Activated CD4-positive, CD25-positive, alpha-beta regulatory T cell treated with anti-CD3 and anti-CD28 coated beads, Interleukin-2, amount 50 U/mL, for 72 hours (primary cell): ENCODE measurements around the gene TMEM50A.
"Not testable (repeated sequence)": the region's sequence is repeated elsewhere in the genome, so short reads cannot be mapped to it uniquely, and the experiment has no call there.

Experiments used
- DNase-seq: peaks from one replicate; pipeline ENCODE4 v3.0.0; 2021

Gene TMEM50A

DNA sequence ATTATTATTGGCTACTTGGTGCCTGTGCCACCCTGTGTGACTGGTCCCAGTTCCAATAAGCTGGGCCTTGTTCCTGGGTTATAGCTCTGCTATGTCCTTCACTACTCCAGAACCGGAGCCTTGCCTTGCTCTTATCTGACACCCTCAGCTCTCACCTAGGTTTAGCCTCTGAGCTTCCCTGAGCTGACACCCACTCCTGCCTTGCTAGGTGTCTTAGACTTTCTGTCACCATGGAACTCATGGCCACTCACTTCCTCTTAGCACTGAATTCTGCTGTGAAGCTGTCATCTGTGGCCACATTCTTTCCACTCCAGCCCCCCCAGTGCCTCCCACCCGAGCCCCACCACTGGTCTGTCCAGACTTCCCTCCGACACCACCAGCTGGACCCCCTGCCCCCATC, 51.6 kb downstream of the TMEM50A start:
- not testable (repeated sequence) for DNase-seq

DNA sequence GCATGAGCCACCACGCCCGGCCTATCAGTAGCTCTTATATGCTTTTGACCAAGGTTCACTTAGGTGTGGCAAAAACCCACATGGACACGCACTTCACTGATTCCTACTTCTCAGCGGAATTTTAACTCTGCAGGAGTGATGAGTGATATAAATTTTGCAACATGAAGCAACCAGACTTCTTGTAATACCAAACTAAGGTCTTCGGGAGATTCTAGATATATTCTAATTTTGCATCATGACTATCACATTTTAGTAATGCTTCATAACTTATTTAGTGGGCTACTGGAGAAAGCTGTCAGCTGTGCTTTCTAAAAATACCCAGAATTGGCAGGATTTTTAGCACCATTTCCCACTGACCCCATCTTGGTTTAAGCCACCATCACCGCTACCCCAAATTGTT, 54.7 kb downstream of the TMEM50A start:
- DNase-seq, result no peak

DNA sequence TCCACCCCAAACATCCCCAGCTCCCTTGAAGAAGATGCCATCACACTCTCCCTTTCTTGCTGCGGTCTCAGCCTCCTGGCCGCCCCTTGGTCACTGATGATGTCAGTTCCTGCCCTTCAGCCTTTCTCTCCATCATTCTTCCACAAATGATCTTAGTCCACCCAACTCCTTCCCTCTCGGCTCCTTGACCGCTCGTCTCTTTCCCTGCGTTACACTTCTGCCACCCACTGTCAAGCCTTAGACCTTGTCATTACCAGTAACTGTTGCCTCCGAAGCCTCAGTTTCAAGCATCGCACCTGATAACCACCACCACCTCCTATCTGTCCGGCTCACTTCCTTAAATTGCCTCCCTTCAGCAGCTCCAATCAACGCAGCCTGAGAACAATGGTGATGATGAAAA, 59.4 kb downstream of the TMEM50A start:
- DNase-seq, result not testable (repeated sequence)

DNA sequence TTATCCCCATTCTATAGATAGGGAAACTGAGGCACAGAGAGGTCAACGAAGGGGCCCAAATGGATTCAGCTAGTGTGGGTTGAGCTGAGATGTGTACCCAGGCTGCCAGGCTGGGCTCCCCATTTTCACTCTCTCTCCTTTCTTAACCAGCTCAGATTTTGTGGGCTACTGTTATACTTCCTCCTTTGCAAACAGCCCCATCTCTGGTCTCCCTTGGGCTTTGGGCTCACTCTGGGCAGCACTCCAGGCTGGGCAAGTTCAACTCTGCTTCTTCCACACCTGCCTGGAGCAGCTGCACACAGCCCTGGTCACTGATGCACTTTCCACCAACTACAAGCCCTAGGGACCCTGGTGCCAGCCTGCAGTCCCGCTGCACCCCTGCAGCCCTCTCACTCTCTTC, 59.9 kb downstream of the TMEM50A start:
- not testable (repeated sequence) for DNase-seq

DNA sequence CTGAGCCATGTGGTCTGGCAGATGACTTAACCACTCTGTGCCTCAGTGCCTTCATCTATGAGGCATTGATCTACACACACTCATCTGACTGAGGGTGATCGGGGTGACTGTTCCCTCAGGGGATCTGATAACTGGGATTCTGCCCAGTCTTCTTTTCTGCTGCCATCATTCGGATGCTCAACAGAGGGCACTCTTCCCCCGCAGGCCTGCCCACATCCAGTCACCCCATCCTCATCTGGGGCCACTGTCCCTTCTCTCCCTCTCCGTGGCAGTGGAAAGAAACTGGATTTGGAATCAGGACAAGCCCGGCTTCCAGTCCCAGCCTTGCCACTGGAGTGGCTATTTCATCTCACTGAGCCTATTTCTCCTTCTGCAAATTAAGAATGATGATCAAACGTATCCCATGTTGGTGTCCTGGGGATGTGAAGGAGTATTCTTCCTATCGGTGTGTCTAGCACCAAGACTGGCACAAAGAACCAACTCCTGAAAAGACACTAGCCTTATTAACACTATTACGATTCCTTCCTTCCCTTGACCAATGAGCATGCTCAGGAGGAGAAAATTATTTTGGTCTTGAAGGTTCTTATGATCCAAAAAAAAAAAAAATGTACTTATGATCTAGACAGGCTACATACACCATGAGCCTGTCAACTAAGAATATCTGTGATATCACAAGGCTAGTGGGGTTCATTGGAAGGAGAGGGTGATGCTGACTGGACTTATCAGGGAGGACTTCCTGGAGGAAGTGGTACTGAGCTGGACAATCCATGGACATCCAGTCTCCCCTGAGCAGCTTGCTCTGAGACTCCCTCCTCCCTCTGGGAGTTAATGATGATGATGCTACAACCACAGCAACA, 65.0 kb downstream of the TMEM50A start:
- DNase-seq, result not testable (repeated sequence)

DNA sequence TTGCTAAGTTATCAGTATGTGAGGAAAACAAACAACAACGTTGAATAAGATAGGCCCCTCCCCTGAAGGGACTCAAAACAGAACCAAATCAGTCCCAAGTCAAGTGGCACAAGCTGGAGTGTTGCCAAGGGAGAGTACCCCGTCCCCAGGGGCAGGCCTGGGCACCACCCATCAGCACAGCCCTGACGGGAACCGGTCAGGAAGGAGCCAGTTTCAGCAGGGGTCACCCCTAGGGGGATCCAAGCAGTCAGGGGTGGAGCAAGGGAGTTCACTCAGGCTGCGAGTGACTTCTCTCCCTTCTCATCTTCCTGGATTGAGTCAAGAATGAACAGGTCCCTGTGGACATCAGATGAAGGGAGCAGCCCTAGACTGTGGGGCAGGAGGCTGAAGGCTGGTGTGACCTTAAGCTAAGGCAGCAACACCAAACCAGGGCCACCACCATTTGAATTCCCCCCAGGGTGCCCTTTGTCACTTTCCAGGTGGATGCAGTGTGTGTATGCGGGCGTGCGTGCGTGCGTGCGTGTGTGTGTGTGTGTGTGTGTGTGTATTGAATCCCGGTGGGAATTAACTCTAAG, 67.7 kb downstream of the TMEM50A start:
- not testable (repeated sequence) for DNase-seq

DNA sequence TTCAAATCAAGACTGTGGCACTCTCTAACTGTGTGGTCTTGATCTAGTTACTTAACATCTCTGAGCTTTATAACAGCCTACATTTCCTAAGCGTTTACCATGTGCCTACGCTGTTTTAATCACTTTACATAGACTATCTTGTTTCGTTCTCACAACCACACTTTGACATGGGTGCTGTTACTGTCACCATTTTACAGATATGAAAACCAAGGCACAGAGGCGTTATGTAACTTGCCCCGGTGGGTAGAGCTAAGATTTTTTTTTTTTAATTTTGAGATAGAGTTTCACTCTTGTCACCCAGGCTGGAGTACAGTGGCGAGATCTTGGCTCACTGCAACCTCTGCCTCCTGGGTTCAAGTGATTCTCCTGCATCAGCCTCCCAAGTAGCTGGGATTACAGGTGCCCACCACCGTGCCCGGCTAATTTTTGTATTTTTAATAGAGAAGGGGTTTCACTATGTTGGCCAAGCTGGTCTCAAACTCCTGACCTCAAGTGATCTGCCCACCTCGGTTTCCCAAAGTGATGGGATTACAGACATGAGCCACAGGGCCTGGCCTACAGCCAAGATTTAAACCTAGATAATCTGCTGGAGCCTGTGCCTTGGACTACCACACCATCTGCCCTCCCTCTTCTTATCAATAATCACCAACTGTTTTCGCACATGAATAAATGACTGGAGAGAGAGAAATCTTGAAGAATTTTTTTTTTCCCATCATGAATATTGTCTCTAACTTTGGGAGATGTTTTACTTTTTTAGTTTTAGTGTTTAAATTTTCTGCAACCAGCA, 71.7 kb downstream of the TMEM50A start:
- DNase-seq, result not testable (repeated sequence)
